GM06990 (cell line): ENCODE measurements around the gene PLP2.
"Not testable (repeated sequence)": the region's sequence is repeated elsewhere in the genome, so short reads cannot be mapped to it uniquely, and the experiment has no call there.

Experiments used
- DNase-seq: peaks from one replicate; pipeline ENCODE4 v3.0.0-alpha.2; 2011; ENCODE audit not compliant: insufficient read length; ENCODE audit errors: extremely low read depth
- H3K27me3 ChIP-seq: replicated peaks from 2 replicates; pipeline ENCODE4 v1.6.0; 2011; ENCODE audit warnings: low read length; ENCODE audit not compliant: control insufficient read depth, insufficient read depth
- H3K36me3 ChIP-seq: 2 replicates; pipeline ENCODE4 v1.5.1; 2011; ENCODE audit warnings: low read length; ENCODE audit not compliant: control insufficient read depth, insufficient read depth
- H3K4me3 ChIP-seq: replicated peaks from 2 replicates; pipeline ENCODE4 v1.5.1; 2011; ENCODE audit warnings: low read depth, mild to moderate bottlenecking, control low read depth, low read length
- TF ChIP-seq, protein P1 (sequence below): IDR thresholded peaks from 2 replicates; pipeline ENCODE4 v1.5.1; 2011; ENCODE audit warnings: low read length, control low read depth, mild to moderate bottlenecking, inconsistent platforms; ENCODE audit not compliant: insufficient read depth, poor library complexity, severe bottlenecking

PLP2 gene

DNA sequence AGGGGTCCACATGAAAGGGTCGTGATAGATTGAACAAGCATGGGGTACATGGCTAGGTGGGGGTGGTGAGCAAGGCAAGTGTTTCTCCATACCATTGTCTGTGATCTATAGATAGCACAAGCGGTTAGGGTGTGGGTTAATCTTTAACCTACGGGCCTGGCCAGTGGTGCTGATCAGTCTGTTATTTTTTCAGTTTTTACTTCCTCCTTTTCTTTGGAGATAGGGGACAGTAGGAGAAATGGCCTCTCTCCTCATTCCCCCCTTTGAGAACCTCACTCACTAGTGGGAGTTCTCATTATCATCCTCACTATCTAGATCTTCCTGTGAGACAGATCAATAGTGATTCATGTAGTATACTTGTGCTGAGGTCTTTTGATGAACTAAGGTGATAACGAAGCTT, 32.0 kb upstream of the PLP2 start:
- H3K36me3 ChIP-seq, result no peaks in the 10 kb centered on the region

DNA sequence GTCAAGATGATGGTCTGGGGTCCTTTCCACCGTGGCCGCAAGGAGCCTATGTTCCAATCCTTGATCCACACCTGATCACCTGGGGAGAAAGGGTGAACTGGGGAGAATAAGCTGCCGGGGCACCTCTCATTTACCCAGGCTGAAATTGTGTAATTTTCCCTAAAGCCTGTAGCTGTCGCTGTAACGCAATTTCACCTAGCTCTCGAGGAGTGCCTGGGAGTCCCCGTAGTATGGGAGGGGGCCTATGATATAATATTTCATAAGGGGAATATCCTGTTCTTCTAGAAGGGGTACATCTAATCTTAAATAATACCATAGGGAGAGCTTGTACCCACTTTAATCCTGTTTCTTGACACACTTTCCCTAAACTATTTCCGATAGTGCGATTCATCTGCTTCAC, 29.4 kb upstream of the PLP2 start:
- H3K27me3 ChIP-seq, DNase-seq, H3K36me3 ChIP-seq, H3K4me3 ChIP-seq: not testable (repeated sequence)

More for the DNA sequence above, 32.0 kb upstream of the PLP2 start:
- DNase-seq, result no peak
- TF ChIP-seq, protein P1, sequence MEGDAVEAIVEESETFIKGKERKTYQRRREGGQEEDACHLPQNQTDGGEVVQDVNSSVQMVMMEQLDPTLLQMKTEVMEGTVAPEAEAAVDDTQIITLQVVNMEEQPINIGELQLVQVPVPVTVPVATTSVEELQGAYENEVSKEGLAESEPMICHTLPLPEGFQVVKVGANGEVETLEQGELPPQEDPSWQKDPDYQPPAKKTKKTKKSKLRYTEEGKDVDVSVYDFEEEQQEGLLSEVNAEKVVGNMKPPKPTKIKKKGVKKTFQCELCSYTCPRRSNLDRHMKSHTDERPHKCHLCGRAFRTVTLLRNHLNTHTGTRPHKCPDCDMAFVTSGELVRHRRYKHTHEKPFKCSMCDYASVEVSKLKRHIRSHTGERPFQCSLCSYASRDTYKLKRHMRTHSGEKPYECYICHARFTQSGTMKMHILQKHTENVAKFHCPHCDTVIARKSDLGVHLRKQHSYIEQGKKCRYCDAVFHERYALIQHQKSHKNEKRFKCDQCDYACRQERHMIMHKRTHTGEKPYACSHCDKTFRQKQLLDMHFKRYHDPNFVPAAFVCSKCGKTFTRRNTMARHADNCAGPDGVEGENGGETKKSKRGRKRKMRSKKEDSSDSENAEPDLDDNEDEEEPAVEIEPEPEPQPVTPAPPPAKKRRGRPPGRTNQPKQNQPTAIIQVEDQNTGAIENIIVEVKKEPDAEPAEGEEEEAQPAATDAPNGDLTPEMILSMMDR, result no peak
- no peaks in the 10 kb centered on the region for H3K27me3 ChIP-seq
- no peak overlapping the region for H3K4me3 ChIP-seq

DNA sequence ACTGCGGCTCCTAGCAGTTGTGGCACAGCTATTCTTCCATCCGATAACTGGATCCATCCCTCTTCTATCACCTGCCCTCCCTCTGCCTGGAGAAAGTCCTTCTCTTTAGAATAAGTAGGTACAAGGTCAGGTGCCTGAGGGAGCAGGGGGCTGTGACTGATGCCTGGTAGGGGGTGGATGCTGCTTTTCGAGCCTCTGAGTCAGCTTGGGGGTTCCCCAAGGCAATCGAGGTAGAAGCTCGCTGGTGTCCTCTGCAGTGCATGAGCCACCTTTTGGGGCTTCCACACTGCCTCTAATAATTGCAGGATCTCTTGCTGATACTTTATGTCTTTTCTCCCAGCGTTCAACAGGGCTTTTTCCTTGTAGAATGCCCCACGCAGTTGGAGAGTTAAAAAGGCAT, 28.5 kb upstream of the PLP2 start:
- not testable (repeated sequence) for H3K27me3 ChIP-seq, H3K36me3 ChIP-seq, H3K4me3 ChIP-seq, DNase-seq

DNA sequence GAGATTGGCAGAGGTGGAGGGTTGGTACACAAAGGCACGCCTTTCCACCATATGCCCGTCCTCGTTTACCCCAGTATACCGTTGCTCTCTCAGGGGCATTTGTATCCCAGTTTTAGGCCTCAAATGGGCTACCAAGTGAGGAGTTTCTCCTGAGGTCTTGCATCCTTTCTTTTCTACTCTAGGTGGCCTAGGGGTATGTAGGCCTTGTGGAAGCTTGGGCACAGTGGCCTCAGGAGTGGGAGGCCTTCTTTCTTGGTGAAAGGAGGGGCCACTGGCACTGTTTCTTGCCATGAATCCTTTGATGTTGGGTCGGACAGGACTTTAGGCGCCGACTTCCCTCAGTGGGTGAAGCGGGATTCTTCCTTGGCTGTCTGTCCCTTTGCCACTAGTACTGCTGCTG, 24.4 kb upstream of the PLP2 start:
- no peak for DNase-seq
- H3K4me3 ChIP-seq, result no peak overlapping the region

DNA sequence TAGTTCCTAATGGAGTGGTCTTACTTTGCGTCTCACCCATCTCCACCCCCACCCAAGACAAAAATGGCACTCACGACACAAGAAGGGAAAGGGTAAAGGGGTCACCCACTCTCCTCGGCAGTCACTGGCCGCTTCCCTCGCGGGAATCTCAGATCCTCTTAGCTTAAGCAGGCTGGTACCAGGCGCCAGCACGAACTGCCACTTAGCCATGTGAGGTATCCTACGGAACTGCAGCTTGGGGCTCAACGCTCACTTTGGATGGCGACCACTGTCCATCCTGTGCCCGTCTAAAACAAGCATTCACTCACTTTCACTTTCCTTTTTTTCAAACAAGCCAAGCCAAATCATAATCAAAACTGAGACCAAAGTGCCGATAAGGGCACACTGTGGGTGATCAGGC, 23.8 kb upstream of the PLP2 start:
- Histone ChIP-seq H3K36me3 (no peaks in the 10 kb centered on the region), H3K4me3 (no peak overlapping the region), H3K27me3 (no peaks in the 10 kb centered on the region)
- no peak for DNase-seq
- TF ChIP-seq, protein P1, result no peak

More for the DNA sequence above, 24.4 kb upstream of the PLP2 start:
- H3K27me3 ChIP-seq, result no peaks in the 10 kb centered on the region
- H3K36me3 ChIP-seq, result no peaks in the 10 kb centered on the region
- TF ChIP-seq, protein P1, result no peak

DNA sequence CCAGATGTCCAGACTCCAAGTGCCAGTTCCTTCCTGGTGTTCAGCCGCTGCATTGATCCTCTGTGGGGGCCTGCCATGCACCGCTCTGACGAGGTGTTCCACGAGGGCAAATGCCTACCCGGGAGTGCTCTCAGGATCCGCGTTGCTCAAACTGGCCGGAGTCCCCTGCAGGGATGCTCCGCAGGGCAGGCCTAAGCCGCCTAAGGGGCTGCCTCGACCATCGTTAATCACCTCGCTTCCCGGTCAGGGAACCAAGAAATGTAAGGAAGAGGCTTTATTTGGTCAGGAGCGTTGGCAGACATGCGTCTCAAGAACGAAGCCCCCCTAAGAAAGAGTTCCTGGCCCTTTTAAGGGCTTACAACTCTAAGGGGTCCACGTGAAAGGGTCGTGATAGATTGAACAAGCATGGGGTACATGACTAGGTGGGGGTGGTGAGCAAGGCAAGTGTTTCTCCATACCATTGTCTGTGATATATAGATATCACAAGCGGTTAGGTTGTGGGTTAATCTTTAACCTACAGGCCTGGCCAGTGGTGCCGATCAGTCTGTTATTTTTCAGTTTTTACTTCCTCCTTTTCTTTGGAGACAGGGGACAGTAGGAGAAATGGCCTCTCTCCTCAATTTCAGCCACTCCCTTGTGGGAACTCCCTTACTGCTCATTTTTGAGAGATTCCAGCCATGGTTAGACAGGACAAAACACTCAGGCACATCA, 23.2 kb upstream of the PLP2 start:
- not testable (repeated sequence) for H3K27me3 ChIP-seq, H3K4me3 ChIP-seq, DNase-seq

DNA sequence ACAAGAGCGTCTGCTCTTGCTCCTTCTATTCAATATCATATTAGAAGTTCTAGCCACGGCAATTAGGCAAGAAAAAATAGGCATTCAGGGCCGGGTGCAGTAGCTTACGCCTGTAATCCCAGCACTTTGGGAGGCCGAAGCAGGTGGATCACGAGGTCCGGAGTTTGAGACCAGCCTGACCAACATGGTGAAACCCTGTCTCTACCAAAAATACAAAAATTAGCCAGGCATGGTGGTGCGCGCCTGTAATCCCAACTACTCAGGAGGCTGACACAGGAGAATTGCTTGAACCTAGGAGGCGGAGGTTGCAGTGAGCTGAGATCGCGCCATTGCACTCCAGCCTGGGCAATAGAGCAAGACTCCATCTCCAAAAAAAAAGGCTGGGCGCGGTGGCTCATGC, 22.4 kb upstream of the PLP2 start:
- H3K27me3 ChIP-seq, H3K36me3 ChIP-seq, DNase-seq, H3K4me3 ChIP-seq: not testable (repeated sequence)

More for the DNA sequence above, 23.2 kb upstream of the PLP2 start:
- H3K36me3 ChIP-seq, result not testable (repeated sequence)

DNA sequence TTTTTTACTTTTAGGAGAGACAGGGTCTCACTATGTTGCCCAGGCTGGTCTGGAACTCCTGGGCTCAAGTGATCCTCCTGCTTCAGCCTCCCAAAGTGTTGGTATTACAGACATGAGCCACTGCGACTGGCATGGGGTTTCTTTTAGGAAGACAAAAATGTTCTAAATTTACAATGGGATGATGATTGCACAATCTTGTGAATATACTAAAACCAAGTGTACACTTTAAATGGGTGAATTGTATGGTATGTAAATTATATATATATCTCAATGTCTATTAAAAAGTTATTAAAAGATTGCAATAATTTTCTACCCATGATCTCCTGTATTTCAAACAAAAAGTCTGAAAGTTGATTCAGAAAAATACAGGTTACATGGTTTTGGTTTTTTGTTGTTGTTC, 18.2 kb upstream of the PLP2 start:
- Histone ChIP-seq H3K27me3 (no peaks in the 10 kb centered on the region), H3K4me3 (no peak overlapping the region), H3K36me3 (no peaks in the 10 kb centered on the region)
- TF ChIP-seq, protein P1, result no peak
- no peak for DNase-seq
